ENCODE results near the gene SCYGR3. TPM values are rescaled to one million over a fixed set of nuclear protein-coding genes. Genes with fewer than 3 reads are reported as not detected.

The SCYGR3 gene
- total RNA-seq, 1 donor from 2014 or later = not detected

DNA sequence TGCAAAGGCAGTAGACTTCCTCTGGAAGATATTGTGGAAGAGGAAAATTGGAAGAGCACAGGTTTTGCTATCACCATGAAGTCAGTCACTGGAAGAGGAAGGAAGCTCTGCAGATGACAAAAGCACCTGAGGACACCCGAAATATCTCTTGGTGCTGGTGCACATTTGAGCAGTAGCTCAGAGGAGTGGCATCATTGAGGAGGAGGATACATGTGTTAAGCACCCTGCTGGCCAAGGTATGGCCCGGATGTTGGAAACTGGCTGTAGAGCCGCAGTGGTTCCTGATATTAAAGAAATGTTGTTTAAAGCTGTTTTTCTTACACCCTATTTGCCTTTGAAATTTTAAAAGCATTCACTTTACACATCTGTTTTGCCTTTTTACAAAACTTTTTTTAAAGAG, 48.6 kb downstream of the SCYGR3 start:
- Mint-ChIP-seq H3K27me3 (ENCODE audit: low read depth) (no peaks in the 10 kb centered on the region), H3K27ac (ENCODE audit: unreplicated experiment) (no peak overlapping the region), H3K9me3 (no peaks in the 10 kb centered on the region), H3K4me1 (no peaks in the 10 kb centered on the region), H3K36me3 (ENCODE audit: low read depth) (no peaks in the 10 kb centered on the region), H3K4me3 (no peak overlapping the region)
- DNase-seq (ENCODE audit: low read depth, low spot score) = no peak
- TF ChIP-seq, protein P1, sequence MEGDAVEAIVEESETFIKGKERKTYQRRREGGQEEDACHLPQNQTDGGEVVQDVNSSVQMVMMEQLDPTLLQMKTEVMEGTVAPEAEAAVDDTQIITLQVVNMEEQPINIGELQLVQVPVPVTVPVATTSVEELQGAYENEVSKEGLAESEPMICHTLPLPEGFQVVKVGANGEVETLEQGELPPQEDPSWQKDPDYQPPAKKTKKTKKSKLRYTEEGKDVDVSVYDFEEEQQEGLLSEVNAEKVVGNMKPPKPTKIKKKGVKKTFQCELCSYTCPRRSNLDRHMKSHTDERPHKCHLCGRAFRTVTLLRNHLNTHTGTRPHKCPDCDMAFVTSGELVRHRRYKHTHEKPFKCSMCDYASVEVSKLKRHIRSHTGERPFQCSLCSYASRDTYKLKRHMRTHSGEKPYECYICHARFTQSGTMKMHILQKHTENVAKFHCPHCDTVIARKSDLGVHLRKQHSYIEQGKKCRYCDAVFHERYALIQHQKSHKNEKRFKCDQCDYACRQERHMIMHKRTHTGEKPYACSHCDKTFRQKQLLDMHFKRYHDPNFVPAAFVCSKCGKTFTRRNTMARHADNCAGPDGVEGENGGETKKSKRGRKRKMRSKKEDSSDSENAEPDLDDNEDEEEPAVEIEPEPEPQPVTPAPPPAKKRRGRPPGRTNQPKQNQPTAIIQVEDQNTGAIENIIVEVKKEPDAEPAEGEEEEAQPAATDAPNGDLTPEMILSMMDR (conservative IDR thresholded peaks at IDR 0.05) = no peak

GRCh38 chr2:227565080-227565479, 49.6 kb downstream of the SCYGR3 start:
- Mint-ChIP-seq H3K27me3 (ENCODE audit: low read depth) (no peaks in the 10 kb centered on the region), H3K36me3 (ENCODE audit: low read depth) (no peaks in the 10 kb centered on the region), H3K4me3 (no peak overlapping the region), H3K4me1 (no peaks in the 10 kb centered on the region), H3K9me3 (no peaks in the 10 kb centered on the region), H3K27ac (ENCODE audit: unreplicated experiment) (no peak overlapping the region)
- DNase-seq (ENCODE audit: low read depth, low spot score) = no peak
- TF ChIP-seq, protein P1 (conservative IDR thresholded peaks at IDR 0.05) = no peak

Other genes starting within 250 kb of the SCYGR3 start
- gene TM4SF20, start 235.5 kb downstream of the SCYGR3 start, total RNA-seq = not detected in 2 replicates
- gene SCYGR1, start 226.9 kb downstream of the SCYGR3 start, total RNA-seq = not detected in 2 replicates
- 68.9 and 71.6 TPM in 2 replicates for gene AGFG1, start 142.7 kb downstream of the SCYGR3 start, total RNA-seq
- not detected in 2 replicates for gene SCYGR2, start 15.9 kb downstream of the SCYGR3 start, total RNA-seq
- not detected in 2 replicates for gene SCYGR4, start 2.7 kb upstream of the SCYGR3 start, total RNA-seq
- gene SCYGR5, start 52.0 kb upstream of the SCYGR3 start, total RNA-seq = not detected in 2 replicates
- 0.54 and 1.1 TPM in 2 replicates for gene SLC19A3, start 103.2 kb upstream of the SCYGR3 start, total RNA-seq
- not detected in 2 replicates for gene SCYGR6, start 109.9 kb upstream of the SCYGR3 start, total RNA-seq
- gene SCYGR7, start 113.5 kb upstream of the SCYGR3 start, total RNA-seq = not detected in 2 replicates
- gene SCYGR8, start 131.1 kb upstream of the SCYGR3 start, total RNA-seq = not detected in 2 replicates
- gene CCL20, start 199.0 kb upstream of the SCYGR3 start, total RNA-seq = not detected in 2 replicates

Data from neural crest cell (in vitro differentiated cells).